Upper lobe of right lung (tissue), 1 donor: ENCODE measurements around the gene MSMO1. TPM values are rescaled to one million over a fixed set of nuclear protein-coding genes. Genes with fewer than 3 reads are reported as not detected.

Experiments
- ATAC-seq: fragments of 200-7000 bp; cut with Tn5 transposase; one replicate; pipeline ENCODE4 v1.9.1; 2020; ENCODE audit warnings: mild to moderate bottlenecking, moderate library complexity
- DNase-seq: peaks from one replicate; pipeline ENCODE4 v3.0.0-alpha.2; 2020
- H3K27ac ChIP-seq: fragments of 200-600 bp; one replicate; pipeline ENCODE4 v1.8.0; 2022
- H3K27me3 ChIP-seq: fragments of 200-600 bp; one replicate; pipeline ENCODE4 v1.8.0; 2022; ENCODE audit warnings: mild to moderate bottlenecking
- H3K36me3 ChIP-seq: fragments of 200-600 bp; one replicate; pipeline ENCODE4 v1.8.0; 2022
- H3K4me1 ChIP-seq: fragments of 200-600 bp; one replicate; pipeline ENCODE4 v1.8.0; 2022
- H3K4me3 ChIP-seq: fragments of 200-600 bp; one replicate; pipeline ENCODE4 v1.8.0; 2022; ENCODE audit warnings: mild to moderate bottlenecking
- H3K9me3 ChIP-seq: fragments of 200-600 bp; one replicate; pipeline ENCODE4 v1.8.0; 2022
- intact Hi-C: fragments of 100-400 bp; cut with DNase I; formaldehyde crosslinking; loops from one replicate; pipeline ENCODE4 v1.11.0; 2022
- total RNA-seq: library from RNA; stranded (reverse); fragmentation: NEBNext Ultra II Directional; extraction: Animal tissue kit (Norgen Biotek cat#: 25700); gene quantifications from one replicate; pipeline ENCODE4 v1.2.1, GENCODE V29; 2021
- TF ChIP-seq, protein P1 (sequence below): fragments of 200-600 bp; IDR thresholded peaks from one replicate; pipeline ENCODE4 v1.8.0; 2022; ENCODE audit warnings: antibody characterized with exemption
- donor health status: DM: no; HTN: yes; CAD: no; lungs with severe emphysema.

MSMO1 gene
- total RNA-seq, 1 donor from 2014 or later: 213 TPM

DNA sequence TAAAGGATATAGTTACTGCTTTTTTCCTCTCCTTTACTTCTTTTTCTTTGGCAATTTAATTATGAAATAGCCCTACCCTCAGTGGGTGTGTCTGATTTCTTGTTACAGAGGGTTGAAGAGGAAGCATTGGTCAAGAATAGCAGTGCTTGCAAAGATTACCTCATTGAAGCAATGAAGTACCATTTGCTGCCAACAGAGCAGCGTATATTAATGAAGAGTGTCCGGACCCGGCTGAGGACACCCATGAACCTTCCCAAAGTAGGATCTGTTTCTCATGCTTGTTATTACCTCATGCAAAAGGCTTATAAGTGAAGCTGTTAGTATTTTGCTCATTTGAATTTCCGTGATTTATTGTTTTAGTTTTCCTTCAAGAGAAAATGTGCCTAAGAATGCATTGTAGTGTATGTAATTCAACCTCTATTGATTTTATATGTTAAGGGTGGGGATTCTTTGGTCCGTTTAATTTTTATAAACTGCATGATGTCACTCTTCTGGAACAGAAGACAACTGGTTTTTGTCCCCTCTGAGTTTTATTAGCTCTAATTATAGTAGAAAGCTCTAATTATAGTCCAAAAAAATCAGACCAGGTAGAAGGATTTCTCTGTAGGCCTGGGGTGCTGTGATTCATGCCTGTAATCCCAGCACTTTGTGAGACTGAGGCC, 27.9 kb upstream of the MSMO1 start:
- Histone ChIP-seq H3K36me3 (peaks cover 15% of the 10 kb centered on the region), H3K4me3 (no peak overlapping the region), H3K27me3 (no peaks in the 10 kb centered on the region), H3K9me3 (no peaks in the 10 kb centered on the region), H3K4me1 (peaks cover 9% of the 10 kb centered on the region), H3K27ac (no peak overlapping the region)
- DNase-seq (no peak), ATAC-seq (peak; percentile 91)
- TF ChIP-seq, protein P1, sequence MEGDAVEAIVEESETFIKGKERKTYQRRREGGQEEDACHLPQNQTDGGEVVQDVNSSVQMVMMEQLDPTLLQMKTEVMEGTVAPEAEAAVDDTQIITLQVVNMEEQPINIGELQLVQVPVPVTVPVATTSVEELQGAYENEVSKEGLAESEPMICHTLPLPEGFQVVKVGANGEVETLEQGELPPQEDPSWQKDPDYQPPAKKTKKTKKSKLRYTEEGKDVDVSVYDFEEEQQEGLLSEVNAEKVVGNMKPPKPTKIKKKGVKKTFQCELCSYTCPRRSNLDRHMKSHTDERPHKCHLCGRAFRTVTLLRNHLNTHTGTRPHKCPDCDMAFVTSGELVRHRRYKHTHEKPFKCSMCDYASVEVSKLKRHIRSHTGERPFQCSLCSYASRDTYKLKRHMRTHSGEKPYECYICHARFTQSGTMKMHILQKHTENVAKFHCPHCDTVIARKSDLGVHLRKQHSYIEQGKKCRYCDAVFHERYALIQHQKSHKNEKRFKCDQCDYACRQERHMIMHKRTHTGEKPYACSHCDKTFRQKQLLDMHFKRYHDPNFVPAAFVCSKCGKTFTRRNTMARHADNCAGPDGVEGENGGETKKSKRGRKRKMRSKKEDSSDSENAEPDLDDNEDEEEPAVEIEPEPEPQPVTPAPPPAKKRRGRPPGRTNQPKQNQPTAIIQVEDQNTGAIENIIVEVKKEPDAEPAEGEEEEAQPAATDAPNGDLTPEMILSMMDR: peak; percentile 15
- intact Hi-C loops: no loop called here

DNA sequence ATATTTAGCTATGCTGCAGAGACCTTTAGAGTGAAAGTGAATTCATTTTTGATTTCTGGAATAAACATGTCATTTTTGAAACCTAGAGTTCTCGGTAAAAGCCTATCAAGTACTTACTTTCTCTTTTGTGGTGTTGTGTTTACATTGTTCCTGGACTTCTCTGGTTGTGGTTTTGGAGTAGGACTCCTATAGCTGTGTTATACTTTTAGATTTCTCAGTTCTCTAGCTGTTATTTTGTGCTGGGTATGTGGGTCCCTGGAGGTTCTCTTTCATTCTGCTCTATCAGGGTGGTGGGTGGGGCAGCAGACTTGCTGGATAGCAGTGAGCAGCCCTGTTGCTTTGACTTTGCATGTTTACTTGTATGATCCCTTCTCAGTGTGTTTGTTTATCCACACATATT, 25.6 kb upstream of the MSMO1 start:
- H3K27me3 ChIP-seq: no peaks in the 10 kb centered on the region
- TF ChIP-seq, protein P1: no peak
- no peaks in the 10 kb centered on the region for H3K4me1 ChIP-seq
- intact Hi-C loops: no loop called here
- peak overlapping the region; percentile 19 for H3K4me3 ChIP-seq
- H3K36me3 ChIP-seq: peaks cover 15% of the 10 kb centered on the region
- no peak overlapping the region for H3K27ac ChIP-seq
- DNase-seq (no peak), ATAC-seq (peak; percentile 52)
- no peaks in the 10 kb centered on the region for H3K9me3 ChIP-seq

DNA sequence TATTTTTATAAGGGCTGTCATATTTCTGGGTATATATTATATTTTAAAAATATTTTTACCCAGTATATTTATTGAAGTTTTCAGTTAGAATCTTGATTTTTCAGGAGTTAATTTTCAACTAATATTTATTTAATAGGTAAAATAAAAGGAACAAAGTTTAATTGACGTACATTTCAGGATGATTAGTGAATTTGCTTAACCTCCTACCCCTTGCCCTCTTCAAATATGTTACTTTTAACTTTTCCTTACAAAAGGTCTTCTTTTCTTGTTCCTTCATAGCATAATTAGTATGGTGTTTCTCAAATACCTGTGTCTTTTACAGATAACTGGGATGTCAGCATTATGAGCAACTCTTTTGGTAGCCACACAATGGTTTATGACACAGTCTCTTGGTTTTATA, 24.8 kb upstream of the MSMO1 start:
- DNase-seq (no peak), ATAC-seq (no peak)
- no peaks in the 10 kb centered on the region for H3K4me1 ChIP-seq
- H3K27me3 ChIP-seq: no peaks in the 10 kb centered on the region
- TF ChIP-seq, protein P1: no peak
- H3K4me3 ChIP-seq: no peak overlapping the region
- no peak overlapping the region for H3K27ac ChIP-seq
- intact Hi-C loops: no loop called here
- H3K36me3 ChIP-seq: peaks cover 10% of the 10 kb centered on the region
- no peaks in the 10 kb centered on the region for H3K9me3 ChIP-seq

DNA sequence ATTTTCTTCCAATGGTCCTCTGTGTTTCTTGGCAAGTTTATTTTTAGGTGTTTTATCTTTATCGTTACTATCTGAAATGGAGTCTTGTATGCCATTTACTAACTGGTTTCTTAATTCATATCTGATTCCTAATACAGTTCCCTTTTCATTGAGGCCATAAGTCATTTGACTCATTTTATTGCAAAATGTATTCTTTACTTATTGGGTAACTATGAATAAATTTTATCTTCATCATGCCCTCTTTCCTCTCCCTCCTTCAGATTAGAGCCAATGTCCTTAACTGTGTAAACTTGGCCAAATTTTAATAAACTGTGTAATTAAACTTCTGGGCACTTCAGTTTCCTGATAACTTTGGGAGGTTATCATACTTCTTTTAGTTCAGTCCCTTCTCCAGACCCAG, 19.3 kb upstream of the MSMO1 start:
- Histone ChIP-seq H3K9me3 (no peaks in the 10 kb centered on the region), H3K4me3 (no peak overlapping the region), H3K27ac (peak overlapping the region; percentile 9), H3K27me3 (no peaks in the 10 kb centered on the region), H3K36me3 (peaks cover 5% of the 10 kb centered on the region), H3K4me1 (no peaks in the 10 kb centered on the region)
- TF ChIP-seq, protein P1: no peak
- ATAC-seq (peak; percentile 61), DNase-seq (no peak)
- intact Hi-C loops: no loop called here

DNA sequence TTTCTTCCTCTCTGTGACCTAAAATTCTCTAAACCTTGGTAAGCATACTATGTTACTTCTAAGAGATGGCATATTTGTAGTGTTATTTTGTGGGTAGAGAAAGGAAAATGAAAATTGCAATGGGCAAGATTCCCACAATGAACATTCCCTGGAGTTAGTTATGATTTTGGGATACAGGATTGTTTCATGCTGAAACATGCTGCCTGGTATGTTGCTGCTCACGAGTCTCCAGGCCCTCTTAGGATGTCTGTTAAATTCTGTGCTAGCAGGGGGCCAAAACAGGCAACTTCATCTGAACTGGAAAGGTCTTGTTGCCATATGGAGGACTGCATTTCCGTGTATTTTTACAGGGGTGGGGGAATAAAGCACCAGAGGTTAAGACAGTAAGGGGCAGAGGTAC, 18.9 kb upstream of the MSMO1 start:
- DNase-seq (no peak), ATAC-seq (no peak)
- intact Hi-C loops: no loop called here
- Histone ChIP-seq H3K27ac (peak overlapping the region; percentile 9), H3K9me3 (no peaks in the 10 kb centered on the region), H3K4me3 (no peak overlapping the region), H3K36me3 (peaks cover 8% of the 10 kb centered on the region), H3K27me3 (no peaks in the 10 kb centered on the region), H3K4me1 (no peaks in the 10 kb centered on the region)
- TF ChIP-seq, protein P1: no peak

DNA sequence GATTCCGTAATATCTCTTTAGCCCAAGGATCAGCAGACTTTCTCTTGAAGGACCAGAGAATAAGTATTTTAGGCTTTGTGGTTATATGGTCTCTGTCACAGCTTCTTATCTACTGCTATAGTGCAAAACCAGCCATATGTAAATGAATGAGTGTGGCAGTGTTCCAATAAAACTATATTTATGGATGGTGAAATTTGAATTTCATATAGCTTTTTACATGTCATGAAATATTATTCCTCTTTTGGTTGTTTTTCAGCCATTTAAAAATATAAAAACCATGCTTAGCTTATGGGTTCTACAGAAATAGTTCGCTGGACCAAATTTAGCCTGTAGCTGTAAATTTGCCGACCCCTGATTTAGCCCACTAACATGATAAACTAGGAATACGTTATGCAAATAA, 18.0 kb upstream of the MSMO1 start:
- Histone ChIP-seq H3K4me3 (no peak overlapping the region), H3K27ac (no peak overlapping the region), H3K27me3 (no peaks in the 10 kb centered on the region), H3K4me1 (no peaks in the 10 kb centered on the region), H3K36me3 (peaks cover 14% of the 10 kb centered on the region), H3K9me3 (no peaks in the 10 kb centered on the region)
- TF ChIP-seq, protein P1: no peak
- intact Hi-C loops: no loop called here
- ATAC-seq (no peak), DNase-seq (no peak)
